Panc1 (cell line): ENCODE measurements around the gene GPR180. TPM values are rescaled to one million over a fixed set of nuclear protein-coding genes. Genes with fewer than 3 reads are reported as not detected.
A peak's percentile ranks its signal among the peaks of the same experiment; 100 is the strongest.

Experiments used
- ATAC-seq: fragments of 200-7000 bp; cut with Tn5 transposase; 2 replicates; pipeline ENCODE4 v1.9.1; 2020; ENCODE audit warnings: mild to moderate bottlenecking, moderate library complexity
- BruUV-seq: library from RNA; stranded (reverse); fragments of 400-500 nt; replicated peaks from 2 replicates; lab custom pipeline; 2021; lab: Mats Ljungman, UMichigan
- CTCF ChIA-PET: fragments of 300-600 bp; sonication (Branson Sonifier 250); formaldehyde crosslinking; loops from one replicate; lab custom pipeline; 2022; ENCODE audit warnings: antibody characterized with exemption; lab: Charles Lee
- POLR2A ChIA-PET: fragments of 300-600 bp; sonication (Branson Sonifier 250); formaldehyde crosslinking; loops from one replicate; lab custom pipeline; 2022; ENCODE audit warnings: antibody characterized with exemption; lab: Charles Lee
- DNase-seq: peaks from one replicate; pipeline ENCODE4 v3.0.0-alpha.2; 2010; ENCODE audit warnings: low read depth, low spot score
- H3K27ac ChIP-seq: 2 replicates; pipeline ENCODE4 v1.5.1; 2011; ENCODE audit warnings: mild to moderate bottlenecking, low read length, inconsistent platforms
- H3K27me3 ChIP-seq: fragments of 200-500 bp; sonication (Bioruptor generic); 2 replicates; pipeline ENCODE4 v1.6.0; 2014; ENCODE audit warnings: low read length, inconsistent platforms; ENCODE audit not compliant: control insufficient read depth, insufficient read depth
- H3K36me3 ChIP-seq: fragments of 200-500 bp; sonication (Bioruptor generic); 2 replicates; pipeline ENCODE4 v1.5.1; 2014; ENCODE audit warnings: inconsistent platforms, mild to moderate bottlenecking, low read length, moderate library complexity; ENCODE audit not compliant: control insufficient read depth, insufficient read depth
- H3K4me1 ChIP-seq: 2 replicates; pipeline ENCODE4 v1.5.1; 2011; ENCODE audit warnings: inconsistent platforms, mild to moderate bottlenecking, low read length, moderate library complexity; ENCODE audit not compliant: control insufficient read depth, insufficient read depth
- H3K4me3 ChIP-seq, 2 experiments: 2 replicates each; pipeline ENCODE4 v1.5.1; 2011 to 2012; ENCODE audit warnings: low read depth in 2 of 2, low read length in 2 of 2, mild to moderate bottlenecking in 2 of 2, inconsistent platforms in 1 of 2, moderate library complexity in 1 of 2
- H3K9me3 ChIP-seq: fragments of 200-500 bp; sonication (Bioruptor generic); 2 replicates; pipeline ENCODE4 v1.5.1; 2014; ENCODE audit warnings: low read depth, mild to moderate bottlenecking, inconsistent platforms, low read length, moderate library complexity; ENCODE audit not compliant: control insufficient read depth, insufficient read depth
- POLR2AphosphoS5 ChIP-seq: IDR thresholded peaks from 2 replicates; pipeline ENCODE4 v1.6.1; 2012; ENCODE audit warnings: mild to moderate bottlenecking, low read depth, low read length, moderate library complexity
- REST ChIP-seq, 2 experiments: IDR thresholded peaks; 2 replicates each; pipeline ENCODE4 v1.6.1; 2011 to 2012; ENCODE audit warnings: low read depth in 2 of 2, control low read depth in 1 of 2, low read length in 1 of 2, mild to moderate bottlenecking in 1 of 2, moderate library complexity in 1 of 2; ENCODE audit not compliant: insufficient read depth in 1 of 2
- SIN3A ChIP-seq: IDR thresholded peaks from 2 replicates; pipeline ENCODE4 v1.6.1; 2012; ENCODE audit warnings: low read depth, mild to moderate bottlenecking, low read length, moderate library complexity, borderline replicate concordance; ENCODE audit not compliant: insufficient read depth
- TCF7L2 ChIP-seq: IDR thresholded peaks from 2 replicates; pipeline ENCODE4 v1.6.1; 2011; ENCODE audit warnings: mild to moderate bottlenecking, low read depth, low read length, inconsistent platforms
- in situ Hi-C: cut with HindIII; loops from 2 replicates; pipeline ENCODE4 v1.10.0; 2016; ENCODE audit warnings: low sequenced_read_pairs, low pct_unique_long_range_greater_than_20kb
- intact Hi-C: fragments of 100-400 bp; cut with micrococcal nuclease; formaldehyde crosslinking; loops from one replicate; pipeline ENCODE4 v1.10.0; 2022; ENCODE audit not compliant: unreplicated experiment
- total RNA-seq: library from RNA; stranded (reverse); gene quantifications from one replicate; pipeline ENCODE4 v1.2.1, GENCODE V29; 2021; ENCODE audit not compliant: unreplicated experiment
- TF ChIP-seq, protein P1 (sequence below): fragments of 450-650 bp; IDR thresholded peaks from 2 replicates; pipeline ENCODE4 v1.5.1; 2017; ENCODE audit warnings: mild to moderate bottlenecking

The GPR180 gene
- total RNA-seq, 1 experiment from 2014 or later: 7.1 TPM

DNA sequence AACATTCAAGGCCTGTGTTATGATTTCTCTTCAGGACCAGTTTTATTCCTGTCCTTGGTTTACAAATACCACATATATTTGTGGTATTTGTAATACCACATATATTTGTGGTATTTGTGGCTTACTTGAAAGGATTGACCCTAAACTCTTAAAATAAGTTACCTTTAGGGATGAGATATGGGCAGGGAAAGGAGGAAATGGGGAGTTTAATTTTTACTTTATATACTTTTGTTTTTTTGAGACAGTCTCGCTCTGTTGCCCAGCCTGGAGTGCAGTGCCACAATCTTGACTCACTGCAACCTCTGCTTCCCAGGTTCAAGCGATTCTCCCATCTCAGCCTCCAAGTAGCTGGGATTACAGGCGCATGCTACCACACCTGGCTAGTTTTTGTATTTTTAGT is 3.4 kb upstream of the GPR180 start:
- no peaks in the 10 kb centered on the region for H3K9me3 ChIP-seq
- no peaks in the 10 kb centered on the region for H3K27me3 ChIP-seq
- ChIA-PET CTCF (no interaction called here), POLR2A (no interaction called here)
- ATAC-seq (no peak), DNase-seq (no peak)
- BruUV-seq: no TSS peak
- H3K36me3 ChIP-seq: no peaks in the 10 kb centered on the region; the same call in none of the 2 replicates
- intact Hi-C loops (no loop called here), in situ Hi-C loops (no loop called here)
- no peak overlapping the region for H3K27ac ChIP-seq
- peaks cover 14% of the 10 kb centered on the region for H3K4me1 ChIP-seq
- no peak overlapping the region for H3K4me3 ChIP-seq
- TF ChIP-seq POLR2AphosphoS5: no peak
- TF ChIP-seq TCF7L2: no peak

DNA sequence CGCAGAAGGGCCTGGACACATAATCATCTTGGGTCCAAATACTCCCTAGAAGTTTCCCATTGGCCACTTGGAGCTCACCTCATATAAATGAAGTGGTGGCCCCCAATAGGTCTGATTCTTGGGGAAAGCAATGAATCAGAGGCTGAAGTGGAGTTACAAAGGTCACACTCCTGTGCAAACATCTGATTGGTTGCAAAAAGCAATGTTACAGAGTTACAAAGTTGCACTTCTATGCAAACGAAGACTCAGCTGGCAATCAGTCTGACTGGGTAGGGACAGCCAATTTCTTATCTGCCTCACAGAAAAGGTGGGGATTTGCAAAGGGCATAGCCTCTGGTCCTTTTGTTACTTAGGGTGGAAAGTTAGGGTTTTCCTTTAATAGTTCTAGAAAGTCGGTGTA is 1.8 kb upstream of the GPR180 start:
- Histone ChIP-seq H3K27me3 (no peaks in the 10 kb centered on the region), H3K36me3 (no peaks in the 10 kb centered on the region; the same call in 1 of the 2 replicates), H3K9me3 (no peaks in the 10 kb centered on the region), H3K4me1 (peaks cover 11% of the 10 kb centered on the region), H3K27ac (no peak overlapping the region), H3K4me3 (no peak overlapping the region)
- intact Hi-C loops (no loop called here), in situ Hi-C loops (no loop called here)
- ChIA-PET POLR2A (no interaction called here), CTCF (interaction anchor here (0.6 kb wide), 1 partner anchor 672 kb away, joined by 6 read pairs; no protein-coding TSS in a partner anchor)
- ATAC-seq (no peak), DNase-seq (no peak)
- BruUV-seq: no TSS peak
- no peak for TF ChIP-seq POLR2AphosphoS5
- no peak for TF ChIP-seq TCF7L2
- no peak for TF ChIP-seq SIN3A
- TF ChIP-seq, protein P1, sequence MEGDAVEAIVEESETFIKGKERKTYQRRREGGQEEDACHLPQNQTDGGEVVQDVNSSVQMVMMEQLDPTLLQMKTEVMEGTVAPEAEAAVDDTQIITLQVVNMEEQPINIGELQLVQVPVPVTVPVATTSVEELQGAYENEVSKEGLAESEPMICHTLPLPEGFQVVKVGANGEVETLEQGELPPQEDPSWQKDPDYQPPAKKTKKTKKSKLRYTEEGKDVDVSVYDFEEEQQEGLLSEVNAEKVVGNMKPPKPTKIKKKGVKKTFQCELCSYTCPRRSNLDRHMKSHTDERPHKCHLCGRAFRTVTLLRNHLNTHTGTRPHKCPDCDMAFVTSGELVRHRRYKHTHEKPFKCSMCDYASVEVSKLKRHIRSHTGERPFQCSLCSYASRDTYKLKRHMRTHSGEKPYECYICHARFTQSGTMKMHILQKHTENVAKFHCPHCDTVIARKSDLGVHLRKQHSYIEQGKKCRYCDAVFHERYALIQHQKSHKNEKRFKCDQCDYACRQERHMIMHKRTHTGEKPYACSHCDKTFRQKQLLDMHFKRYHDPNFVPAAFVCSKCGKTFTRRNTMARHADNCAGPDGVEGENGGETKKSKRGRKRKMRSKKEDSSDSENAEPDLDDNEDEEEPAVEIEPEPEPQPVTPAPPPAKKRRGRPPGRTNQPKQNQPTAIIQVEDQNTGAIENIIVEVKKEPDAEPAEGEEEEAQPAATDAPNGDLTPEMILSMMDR: no peak
- no peak for TF ChIP-seq REST (IDR thresholded peaks at IDR 0.05; ENCODE audit: insufficient read depth in 1 of 2, low read depth in 2 of 2, low read length in 1 of 2)

GRCh38 chr13:94602467-94602866 is 810 bp downstream of the GPR180 start:
- H3K36me3 ChIP-seq: peaks cover 11% of the 10 kb centered on the region
- in situ Hi-C loops: no loop called here
- no TSS peak for BruUV-seq
- H3K4me1 ChIP-seq: peaks cover 9% of the 10 kb centered on the region; the same call in 1 of the 2 replicates
- ChIA-PET CTCF (no interaction called here), POLR2A (interaction anchor here (0.7 kb wide), 1 partner anchor 62 kb away, joined by 16 read pairs; no protein-coding TSS in a partner anchor)
- TF ChIP-seq, protein P1: no peak
- no peak for TF ChIP-seq SIN3A
- TF ChIP-seq TCF7L2: no peak
- no peak for TF ChIP-seq REST (IDR thresholded peaks at IDR 0.05; ENCODE audit: insufficient read depth in 1 of 2, low read depth in 2 of 2, low read length in 1 of 2)
- TF ChIP-seq POLR2AphosphoS5: no peak
- H3K27me3 ChIP-seq: no peaks in the 10 kb centered on the region
- peak overlapping the region; percentile 90 for H3K27ac ChIP-seq
- H3K9me3 ChIP-seq: no peaks in the 10 kb centered on the region
- DNase-seq: no peak
- intact Hi-C loops: no loop called here
- peak overlapping the region; percentile 72 to 90 for H3K4me3 ChIP-seq
- ATAC-seq: no peak
